B cell (primary cell): ENCODE results near the gene IST1.

ENCODE experiments used
- CTCF ChIP-seq: fragments of 200-600 bp; IDR thresholded peaks from one replicate; pipeline ENCODE4 v1.8.0; 2022; ENCODE audit warnings: antibody characterized with exemption, mild to moderate bottlenecking
- EZH2 ChIP-seq: IDR thresholded peaks from 2 replicates; pipeline ENCODE4 v1.6.1; 2012; ENCODE audit warnings: borderline replicate concordance, low read depth, mild to moderate bottlenecking, moderate library complexity, low read length; ENCODE audit not compliant: insufficient read depth, poor library complexity, severe bottlenecking

- TF ChIP-seq EZH2 (no peak), CTCF (no peak)
These were observed 20.0 kb downstream of the IST1 start for GRCh38 chr16:71915350-71915749.
